KMS-11 (cell line): ENCODE data around the gene CST4.
A peak's percentile ranks its signal among the peaks of the same experiment; 100 is the strongest.
"Not testable (repeated sequence)": the region's sequence is repeated elsewhere in the genome, so short reads cannot be mapped to it uniquely, and the experiment has no call there.

ENCODE experiments used
- H2AFZ ChIP-seq: fragments of 200-600 bp; sonication (generic); 2 replicates; pipeline ENCODE4 v1.6.1; 2016; ENCODE audit warnings: antibody characterized with exemption, mixed run types, low read depth
- H3K27ac ChIP-seq: fragments of 200-600 bp; sonication (generic); 2 replicates; pipeline ENCODE4 v1.6.1; 2016; ENCODE audit warnings: mild to moderate bottlenecking, mixed run types
- H3K27me3 ChIP-seq: fragments of 200-600 bp; sonication (generic); 2 replicates; pipeline ENCODE4 v1.6.1; 2017; ENCODE audit warnings: mild to moderate bottlenecking, low read depth, mixed run types, moderate library complexity; ENCODE audit not compliant: insufficient read depth
- H3K36me3 ChIP-seq: fragments of 200-600 bp; sonication (generic); 2 replicates; pipeline ENCODE4 v1.6.1; 2017; ENCODE audit warnings: mild to moderate bottlenecking, mixed run types; ENCODE audit not compliant: insufficient read depth
- H3K4me1 ChIP-seq: fragments of 200-600 bp; sonication (generic); 2 replicates; pipeline ENCODE4 v1.6.1; 2016; ENCODE audit warnings: mild to moderate bottlenecking, low read depth, mixed run types; ENCODE audit not compliant: poor library complexity, severe bottlenecking
- H3K4me2 ChIP-seq: fragments of 200-600 bp; sonication (generic); 2 replicates; pipeline ENCODE4 v1.7.0; 2016; ENCODE audit warnings: mild to moderate bottlenecking, mixed run types
- H3K4me3 ChIP-seq: fragments of 200-600 bp; sonication (generic); IDR thresholded peaks from 2 replicates; pipeline ENCODE4 v1.6.1; 2017; ENCODE audit warnings: low read depth, low read length, mixed read lengths; ENCODE audit not compliant: insufficient read depth
- H3K79me2 ChIP-seq: fragments of 200-600 bp; sonication (generic); 2 replicates; pipeline ENCODE4 v1.6.1; 2016; ENCODE audit warnings: low read depth, mixed run types; ENCODE audit not compliant: insufficient read depth
- H3K9ac ChIP-seq: fragments of 200-600 bp; sonication (generic); 2 replicates; pipeline ENCODE4 v1.6.1; 2016; ENCODE audit warnings: mild to moderate bottlenecking, mixed run types
- H4K20me1 ChIP-seq: fragments of 200-600 bp; sonication (generic); 2 replicates; pipeline ENCODE4 v1.6.1; 2016; ENCODE audit warnings: mild to moderate bottlenecking, mixed run types; ENCODE audit not compliant: insufficient read depth
- TF ChIP-seq, protein P1 (sequence below): fragments of 200-600 bp; sonication (generic); conservative IDR thresholded peaks from 2 replicates; pipeline ENCODE4 v1.6.1; 2017; ENCODE audit warnings: low read depth, mild to moderate bottlenecking, antibody characterized with exemption, low read length, moderate library complexity, mixed read lengths

CST4 gene

DNA sequence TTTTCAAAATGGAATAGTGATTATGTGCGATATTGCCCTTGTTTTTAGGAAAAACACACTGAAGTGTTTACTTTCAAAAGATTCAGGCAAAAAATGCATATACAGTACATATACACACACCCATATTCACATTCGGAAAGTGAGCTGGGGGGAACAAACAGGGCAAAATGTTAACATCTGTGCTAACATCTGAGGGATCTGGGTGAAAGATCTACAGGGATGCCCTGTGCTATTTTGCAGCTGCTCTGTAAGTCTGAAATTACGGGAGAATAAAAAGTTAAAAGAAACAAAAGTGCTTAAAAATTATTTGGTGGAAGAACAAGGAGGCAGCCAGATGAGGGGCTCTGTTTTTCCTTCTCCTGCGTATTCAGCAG, 51.9 kb downstream of the CST4 start:
- Histone ChIP-seq H3K4me3 (no peak overlapping the region), H3K36me3 (no peaks in the 10 kb centered on the region), H4K20me1 (no peaks in the 10 kb centered on the region), H3K27me3 (no peaks in the 10 kb centered on the region), H3K9ac (peak overlapping the region; percentile 74; the same call in 1 of the 2 replicates), H2AFZ (peak overlapping the region; percentile 76; the same call in 1 of the 2 replicates), H3K4me1 (no peaks in the 10 kb centered on the region), H3K27ac (no peak overlapping the region), H3K79me2 (no peaks in the 10 kb centered on the region), H3K4me2 (peak overlapping the region; percentile 66)
- TF ChIP-seq, protein P1, sequence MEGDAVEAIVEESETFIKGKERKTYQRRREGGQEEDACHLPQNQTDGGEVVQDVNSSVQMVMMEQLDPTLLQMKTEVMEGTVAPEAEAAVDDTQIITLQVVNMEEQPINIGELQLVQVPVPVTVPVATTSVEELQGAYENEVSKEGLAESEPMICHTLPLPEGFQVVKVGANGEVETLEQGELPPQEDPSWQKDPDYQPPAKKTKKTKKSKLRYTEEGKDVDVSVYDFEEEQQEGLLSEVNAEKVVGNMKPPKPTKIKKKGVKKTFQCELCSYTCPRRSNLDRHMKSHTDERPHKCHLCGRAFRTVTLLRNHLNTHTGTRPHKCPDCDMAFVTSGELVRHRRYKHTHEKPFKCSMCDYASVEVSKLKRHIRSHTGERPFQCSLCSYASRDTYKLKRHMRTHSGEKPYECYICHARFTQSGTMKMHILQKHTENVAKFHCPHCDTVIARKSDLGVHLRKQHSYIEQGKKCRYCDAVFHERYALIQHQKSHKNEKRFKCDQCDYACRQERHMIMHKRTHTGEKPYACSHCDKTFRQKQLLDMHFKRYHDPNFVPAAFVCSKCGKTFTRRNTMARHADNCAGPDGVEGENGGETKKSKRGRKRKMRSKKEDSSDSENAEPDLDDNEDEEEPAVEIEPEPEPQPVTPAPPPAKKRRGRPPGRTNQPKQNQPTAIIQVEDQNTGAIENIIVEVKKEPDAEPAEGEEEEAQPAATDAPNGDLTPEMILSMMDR, result no peak

DNA sequence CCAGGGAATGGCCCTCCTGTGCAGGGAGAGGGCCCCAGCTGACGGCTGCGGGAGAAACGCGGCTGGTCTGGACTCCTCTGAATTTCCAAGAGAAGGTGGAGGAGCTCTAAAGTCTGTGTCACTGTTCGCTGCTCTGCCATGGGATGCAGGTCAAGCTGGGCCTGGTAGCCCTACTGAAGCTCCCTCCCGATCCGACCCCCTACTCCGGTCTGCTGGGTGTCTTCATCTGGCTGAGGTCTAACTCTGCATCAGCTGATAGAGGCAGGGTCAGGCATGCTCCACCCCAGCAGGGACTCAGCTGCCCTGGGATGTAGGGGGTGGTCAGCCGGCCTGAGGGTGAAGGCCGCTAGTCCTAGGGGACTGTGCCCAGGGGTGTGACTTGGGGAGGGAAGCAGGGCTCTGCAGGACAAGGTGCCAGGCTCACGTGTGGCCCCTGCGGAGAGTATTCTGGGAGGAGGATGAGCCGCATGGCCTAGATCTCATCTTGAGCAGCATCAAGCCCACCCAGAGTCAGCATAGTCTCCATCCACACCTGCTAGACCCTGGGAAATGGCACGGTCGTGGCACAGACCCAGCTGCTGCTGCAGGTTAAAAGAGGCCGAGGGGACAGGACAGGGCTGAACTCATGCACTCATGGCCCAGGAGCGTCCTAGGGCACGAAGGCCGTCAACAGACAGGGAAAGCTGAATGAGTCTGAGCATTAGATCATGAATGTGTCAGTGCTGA, 52.5 kb downstream of the CST4 start:
- TF ChIP-seq, protein P1, result no peak
- Histone ChIP-seq H3K36me3 (no peaks in the 10 kb centered on the region), H3K4me3 (no peak overlapping the region), H3K4me2 (0 out of 2 replicates have a peak overlapping the region, but pooled peaks have one; percentile 66), H4K20me1 (no peaks in the 10 kb centered on the region), H3K27ac (no peak overlapping the region), H3K27me3 (no peaks in the 10 kb centered on the region), H3K9ac (no peak overlapping the region), H3K79me2 (no peaks in the 10 kb centered on the region), H2AFZ (no peak overlapping the region), H3K4me1 (no peaks in the 10 kb centered on the region)

DNA sequence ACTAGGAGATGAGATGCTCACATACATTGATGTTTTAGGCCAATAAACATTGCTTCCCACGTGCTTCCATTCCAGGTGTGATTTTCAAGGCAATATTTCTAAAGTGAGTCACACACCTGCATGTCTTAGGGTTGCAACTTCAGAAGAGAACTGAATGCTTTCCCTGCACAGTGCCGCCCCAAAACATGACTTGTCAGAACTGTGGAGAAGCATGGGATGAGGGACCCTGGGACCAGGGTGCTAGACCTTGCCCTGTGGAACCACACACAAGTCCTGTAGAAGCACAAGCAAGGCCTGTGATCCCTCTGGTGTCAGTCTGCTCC, 53.1 kb downstream of the CST4 start:
- H3K36me3 ChIP-seq, H4K20me1 ChIP-seq, H3K4me3 ChIP-seq, H3K9ac ChIP-seq, H3K79me2 ChIP-seq, H3K27ac ChIP-seq, H3K4me2 ChIP-seq, H3K27me3 ChIP-seq, H3K4me1 ChIP-seq, H2AFZ ChIP-seq: not testable (repeated sequence)
